HG03469 (cell line): ENCODE measurements around the gene KRT84.

Source experiments
- ATAC-seq: cut with Tn5 transposase; IDR thresholded peaks from one replicate; pipeline ENCODE4 v1.9.1; 2021; ENCODE audit warnings: mild to moderate bottlenecking, moderate library complexity, moderate number of reproducible peaks; ENCODE audit not compliant: unreplicated experiment

The KRT84 gene

DNA sequence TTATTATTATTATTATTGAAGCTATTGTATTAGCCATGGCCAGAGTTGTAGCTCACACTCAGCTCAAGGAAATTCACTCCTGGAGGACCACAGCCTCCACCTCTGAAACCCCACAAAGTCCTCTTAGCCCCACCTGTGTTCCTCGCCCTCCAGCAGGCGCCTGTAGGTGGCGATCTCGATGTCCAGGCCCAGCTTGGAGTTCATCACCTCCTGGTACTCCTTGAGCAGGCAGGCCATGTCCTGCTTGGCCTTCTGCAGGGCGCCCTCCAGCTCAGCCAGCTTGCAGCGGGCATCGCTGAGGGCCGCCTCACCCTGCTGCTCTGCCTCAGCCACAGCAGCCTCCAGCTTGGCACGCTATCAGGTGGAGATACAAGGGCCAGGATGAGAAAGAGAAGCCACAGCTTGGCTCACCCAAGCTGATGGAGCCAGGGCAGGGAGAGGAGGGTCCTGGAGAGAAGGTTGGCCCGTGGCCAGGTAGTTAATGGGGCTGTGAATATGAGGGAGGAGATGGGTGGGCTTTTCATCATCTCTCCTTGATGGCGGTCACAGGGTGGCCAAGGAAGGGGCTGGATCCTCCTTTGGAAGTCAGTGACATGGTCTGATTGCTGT lies 23.2 kb downstream of the KRT84 start:
- no peak for ATAC-seq

DNA sequence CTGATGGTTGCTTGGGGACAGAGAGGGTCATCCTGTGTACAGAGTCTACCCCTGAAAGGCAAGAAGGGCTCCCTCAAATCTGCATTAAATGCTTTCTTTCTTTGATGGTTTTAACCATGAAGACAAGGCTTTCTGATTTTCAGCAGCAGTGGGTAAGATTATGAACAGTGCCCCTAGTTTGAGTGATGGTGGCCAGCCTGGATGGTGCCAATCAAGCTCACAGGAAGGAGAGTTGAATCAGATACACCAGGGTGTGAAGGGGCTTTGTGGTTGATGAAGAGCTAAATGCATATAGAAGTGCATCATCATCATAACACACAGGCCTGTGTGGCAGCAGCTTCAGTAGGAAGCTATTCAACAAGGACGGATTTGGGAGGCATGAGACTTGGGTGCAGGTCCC lies 23.9 kb downstream of the KRT84 start:
- no peak for ATAC-seq

DNA sequence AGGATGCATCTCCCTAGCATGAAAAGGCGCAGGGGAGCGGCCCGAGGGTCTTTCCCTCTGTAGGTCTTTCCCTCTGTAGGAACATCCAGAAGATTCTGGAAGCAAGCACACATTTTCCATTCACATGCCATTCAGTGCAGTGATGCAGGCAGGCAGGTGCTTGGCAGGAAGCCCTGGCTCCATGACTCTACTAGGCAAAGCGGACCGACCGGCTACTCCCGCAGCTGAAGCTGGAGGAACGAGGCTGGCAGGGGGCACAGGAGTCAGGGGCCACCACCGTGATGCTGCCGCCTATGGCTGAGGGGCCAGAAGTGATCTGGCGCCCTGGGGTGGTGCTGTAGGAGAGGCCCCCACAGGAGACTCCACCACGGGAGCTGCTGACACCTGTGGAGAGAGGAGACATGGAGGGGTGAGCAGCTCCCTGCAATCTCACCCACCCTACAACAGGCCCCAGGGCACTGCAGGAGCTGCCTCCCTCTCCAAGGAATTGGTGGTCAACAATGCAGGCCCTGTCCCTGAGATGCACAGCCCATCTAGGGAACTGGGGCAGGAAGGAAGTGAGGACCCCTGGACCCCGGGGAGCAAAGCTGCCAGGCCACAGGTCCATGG lies 24.7 kb downstream of the KRT84 start:
- no peak for ATAC-seq

GRCh38 chr12:52360106-52360662 lies 25.3 kb downstream of the KRT84 start:
- ATAC-seq: no peak

DNA sequence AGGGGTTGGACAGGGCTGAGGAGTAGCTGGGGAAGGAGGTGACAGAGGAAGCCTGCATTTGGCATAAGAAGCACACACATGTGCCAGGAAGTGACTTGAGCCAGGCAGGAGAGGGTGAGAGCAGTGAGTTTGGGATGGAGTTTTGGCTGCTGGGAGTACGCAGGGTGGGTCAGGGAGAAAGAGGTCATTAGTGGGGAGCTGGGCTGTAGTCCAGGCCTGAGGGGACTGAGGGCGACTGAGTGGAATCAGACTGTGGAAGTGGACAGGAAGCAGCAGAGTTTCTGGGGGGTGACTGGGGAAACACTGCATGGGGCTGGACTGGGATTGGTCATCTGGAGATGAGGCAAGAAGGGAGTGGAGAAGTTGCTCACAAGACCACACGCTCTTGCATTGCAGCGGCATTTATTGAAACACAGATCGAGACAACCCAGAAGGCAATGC lies 25.8 kb downstream of the KRT84 start:
- ATAC-seq: no peak

DNA sequence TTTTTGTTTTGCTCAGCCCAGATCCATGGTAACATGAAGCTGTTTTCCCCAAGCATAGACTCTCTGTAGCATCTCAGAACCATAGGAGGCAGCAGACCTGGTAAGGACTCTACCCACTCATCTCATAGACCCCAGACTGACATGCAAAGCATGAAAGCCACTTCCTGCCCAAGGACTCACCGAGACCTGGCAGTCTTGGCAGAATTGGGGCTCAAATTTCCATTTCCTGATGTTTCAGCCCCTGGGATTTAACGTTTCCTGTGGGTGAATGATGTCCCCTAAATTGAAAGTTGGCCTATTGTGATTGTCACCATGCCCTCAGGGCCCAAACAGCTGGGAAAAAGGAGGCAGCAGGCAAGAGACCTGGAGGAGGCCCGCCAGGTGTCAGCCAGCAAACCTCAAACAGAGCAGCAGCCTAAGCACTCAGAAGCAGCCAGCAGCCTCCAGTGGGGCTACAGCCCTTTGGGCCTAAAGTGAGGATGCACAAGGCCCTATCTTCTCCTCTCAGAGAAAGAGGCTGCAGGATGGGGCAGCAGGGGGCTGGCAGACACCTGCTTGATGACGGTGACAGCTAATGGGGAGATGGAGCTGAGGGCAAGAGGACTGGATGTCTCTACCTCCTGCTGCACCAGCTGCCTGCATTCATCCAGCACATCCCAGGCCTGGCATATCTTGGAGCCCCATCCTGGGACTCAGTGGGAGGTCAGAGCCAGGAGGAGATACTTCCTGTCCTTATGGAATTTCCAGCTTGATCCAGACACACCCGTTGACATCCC lies 26.7 kb downstream of the KRT84 start:
- peak; percentile 97 for ATAC-seq

GRCh38 chr12:52356762-52357580 lies 28.5 kb downstream of the KRT84 start:
- ATAC-seq: no peak

GRCh38 chr12:52356031-52356761 lies 29.3 kb downstream of the KRT84 start:
- no peak for ATAC-seq

DNA sequence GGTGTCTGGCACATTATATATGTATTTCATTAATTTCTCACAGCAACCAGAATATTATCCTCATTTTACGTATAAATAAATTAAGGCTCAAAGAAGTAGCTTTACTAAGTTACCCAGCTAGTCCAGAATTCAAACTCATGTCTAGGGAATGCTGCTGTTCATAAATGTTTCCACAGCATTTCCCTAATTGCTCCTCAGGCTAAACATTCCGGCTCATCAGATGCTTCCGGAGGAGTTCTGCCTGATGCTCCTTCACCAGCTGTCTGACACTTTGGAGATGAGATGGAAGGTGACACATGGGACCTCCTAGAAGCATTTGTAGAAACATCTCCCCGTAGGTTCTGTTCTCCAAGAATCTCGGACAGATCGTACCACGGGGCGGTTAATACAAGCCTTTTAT lies 30.3 kb downstream of the KRT84 start:
- ATAC-seq: no peak

GRCh38 chr12:52354200-52354599 lies 31.3 kb downstream of the KRT84 start:
- no peak for ATAC-seq

GRCh38 chr12:52353766-52354165 lies 31.7 kb downstream of the KRT84 start:
- no peak for ATAC-seq

- no peak for ATAC-seq
These were observed 32.5 kb downstream of the KRT84 start for GRCh38 chr12:52352951-52353350.

DNA sequence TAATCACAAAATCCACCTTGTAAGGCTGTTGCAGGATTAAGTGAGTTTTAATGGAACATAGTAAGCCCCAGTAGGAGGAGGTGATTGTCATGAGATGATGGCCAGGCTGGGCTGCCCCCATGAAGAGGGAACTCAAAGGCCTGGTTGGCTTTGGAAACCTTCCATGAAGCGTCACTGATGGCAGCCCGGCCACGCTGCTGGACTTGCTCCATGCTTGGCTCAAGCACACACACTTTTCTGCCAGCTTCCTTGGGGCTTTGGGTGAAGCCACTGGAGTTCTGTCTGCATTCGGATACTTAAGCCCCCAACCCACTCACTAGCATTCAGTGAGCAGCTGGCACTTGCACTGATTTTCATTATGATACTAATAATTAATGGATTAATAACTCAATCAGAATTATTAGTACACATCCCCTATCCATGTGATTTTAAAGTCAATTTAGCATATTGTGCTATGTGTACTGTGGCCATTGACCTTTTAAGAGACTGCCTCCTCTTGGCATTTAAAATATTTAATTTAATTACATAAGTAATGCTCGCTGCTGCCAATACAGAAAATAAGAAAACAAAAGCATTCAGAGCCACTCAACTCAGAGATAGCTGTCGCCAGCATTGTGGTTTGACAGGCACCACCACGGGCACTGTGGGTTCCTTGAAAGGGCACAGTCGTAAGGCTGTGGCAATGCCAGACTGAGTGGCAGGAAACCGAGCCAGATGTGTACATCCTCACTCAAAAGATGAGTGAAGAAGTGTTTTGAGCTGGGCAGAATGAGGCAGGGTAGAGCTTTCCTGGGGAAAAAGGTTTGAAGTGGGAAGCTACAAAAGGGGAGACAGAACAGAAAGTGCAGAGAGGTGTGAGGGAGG lies 34.0 kb downstream of the KRT84 start:
- ATAC-seq: no peak

DNA sequence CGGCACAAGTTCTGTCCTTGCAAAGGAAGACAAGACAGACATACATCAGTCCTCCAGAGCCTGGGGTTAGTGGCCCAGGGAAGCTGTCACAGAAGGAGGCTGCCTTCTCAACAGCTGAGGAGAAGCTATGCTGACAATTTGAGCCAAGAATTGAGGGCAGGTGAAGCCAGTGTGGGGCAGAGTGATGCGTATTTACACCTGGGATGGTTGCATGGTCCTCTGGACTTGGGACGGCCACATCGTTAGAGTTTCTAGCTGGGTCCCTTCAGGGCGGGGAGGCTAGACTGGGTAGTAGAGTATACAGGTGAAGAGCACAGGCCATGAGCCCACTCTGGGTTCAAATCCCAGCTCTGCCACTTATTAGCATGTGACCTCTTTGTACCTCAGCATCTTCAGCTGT lies 34.7 kb downstream of the KRT84 start:
- ATAC-seq: no peak

- no peak for ATAC-seq
These were observed 35.3 kb downstream of the KRT84 start for GRCh38 chr12:52350021-52350620.

- ATAC-seq: no peak
These were observed 36.3 kb downstream of the KRT84 start for GRCh38 chr12:52349196-52349595.

DNA sequence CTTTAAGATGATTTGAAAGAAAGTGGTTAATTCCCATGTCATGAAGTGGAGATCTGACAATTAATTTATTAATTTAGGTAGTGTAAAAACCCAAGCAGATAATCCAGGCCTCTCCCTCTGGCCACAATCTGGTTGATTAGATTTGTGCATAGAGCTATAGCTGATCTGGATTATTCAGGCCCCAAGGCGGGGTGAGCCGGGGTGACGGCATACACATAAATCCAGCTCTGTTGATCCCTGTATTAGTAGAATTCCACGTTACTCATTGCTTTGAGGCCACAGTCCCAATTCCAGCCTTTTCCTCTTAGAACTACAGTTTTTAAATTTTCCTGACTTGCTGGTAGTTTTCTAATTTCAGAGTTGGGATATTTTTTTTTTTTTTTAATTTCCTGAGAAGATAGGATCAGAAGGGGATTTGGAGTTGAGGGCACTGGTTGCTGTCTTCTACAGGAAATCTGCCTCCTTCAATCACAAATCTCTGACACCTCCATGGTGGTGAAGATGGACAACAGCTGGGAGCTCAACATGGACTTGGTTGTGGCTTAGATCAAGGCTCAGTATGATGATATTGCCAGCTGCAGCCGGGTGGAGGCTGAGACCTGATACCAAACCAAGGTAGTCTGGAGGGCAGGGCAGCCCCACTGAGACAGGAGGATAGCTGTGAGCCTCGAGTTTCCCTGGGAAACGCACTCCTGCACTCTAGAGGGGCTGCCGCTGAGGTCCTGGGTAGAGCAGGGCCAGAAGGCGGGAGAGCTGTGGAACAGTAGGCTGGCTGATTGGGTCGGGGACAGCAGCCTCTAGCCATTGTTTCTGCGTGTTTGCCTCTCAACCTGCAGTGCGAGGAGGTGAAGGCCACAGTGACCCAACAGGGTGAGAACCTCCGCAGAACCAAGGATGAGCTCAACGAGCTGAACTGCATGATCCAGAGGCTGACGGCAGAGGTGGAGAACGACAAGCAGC lies 37.6 kb downstream of the KRT84 start:
- no peak for ATAC-seq

DNA sequence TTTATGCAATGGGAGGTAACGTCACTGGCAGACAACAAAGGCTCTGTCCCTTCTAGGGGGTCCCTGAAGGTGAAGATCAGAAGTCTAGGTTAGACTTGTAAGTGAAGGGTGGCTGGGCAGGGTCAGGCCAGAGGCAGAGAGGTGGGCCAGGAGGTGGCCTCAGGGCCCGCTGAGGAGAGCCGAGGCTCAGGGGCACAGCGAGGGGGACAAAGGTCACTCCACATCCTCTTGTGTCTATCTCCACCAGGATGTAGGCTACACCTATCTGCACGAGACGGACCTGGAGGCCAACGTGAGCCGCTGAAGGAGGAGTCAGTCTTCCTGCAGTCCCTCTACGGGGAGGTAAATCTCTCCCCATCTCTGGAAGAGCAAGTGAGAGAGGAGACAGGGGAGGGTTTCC lies 38.4 kb downstream of the KRT84 start:
- no peak for ATAC-seq
